Upper lobe of left lung (tissue), 4 donors: ENCODE data around the gene RABL2A.

Experiments
- POLR2A ChIP-seq, 4 donors: fragments of 450-650 bp; IDR thresholded peaks; one replicate each; pipeline ENCODE4 v1.5.1; 2016 to 2017; ENCODE audit warnings: antibody characterized with exemption in 4 of 4, mild to moderate bottlenecking in 2 of 4
- POLR2AphosphoS5 ChIP-seq, 2 donors: sonication (generic); formaldehyde crosslinking; IDR thresholded peaks; one replicate each; pipeline ENCODE4 v1.5.1; 2017; ENCODE audit warnings: antibody characterized with exemption in 2 of 2

- TF ChIP-seq POLR2AphosphoS5 (IDR thresholded peaks at IDR 0.05) (peak in 1 of 2 donors; percentile 69), POLR2A (IDR thresholded peaks at IDR 0.05) (peak in 3 of 4 donors; percentile 2 to 84 (median 47))
Measured at GRCh38 chr2:113603467-113604084, 23.5 kb upstream of the RABL2A start.
